Upper lobe of left lung (tissue), 6 donors: Measurements from ENCODE around the gene NAA25. TPM values are rescaled to one million over a fixed set of nuclear protein-coding genes. Genes with fewer than 3 reads are reported as not detected.
"Not testable (repeated sequence)": the region's sequence is repeated elsewhere in the genome, so short reads cannot be mapped to it uniquely, and the experiment has no call there.

Experiments
- ATAC-seq, 2 donors: fragments of 200-7000 bp; cut with Tn5 transposase; one replicate each; pipeline ENCODE4 v1.9.1; 2022; ENCODE audit warnings: mild to moderate bottlenecking in 2 of 2, moderate library complexity in 2 of 2; ENCODE audit not compliant: low FRiP score in 2 of 2
- DNase-seq, 2 donors: peaks; one replicate each; pipeline ENCODE4 v3.0.0-alpha.2; 2019 to 2020
- H3K27ac ChIP-seq, 4 donors: fragments of 200-600 bp; sonication (generic); one replicate each; pipeline ENCODE4 v1.5.1; 2016 to 2019
- H3K27me3 ChIP-seq, 4 donors: fragments of 200-600 bp; sonication (generic); one replicate each; pipeline ENCODE4 v1.5.1; 2017 to 2019
- H3K36me3 ChIP-seq, 4 donors: fragments of 200-600 bp; sonication (generic); one replicate each; pipeline ENCODE4 v1.5.1; 2016 to 2019
- H3K4me1 ChIP-seq, 4 donors: fragments of 200-600 bp; sonication (generic); one replicate each; pipeline ENCODE4 v1.5.1; 2018 to 2019
- H3K4me3 ChIP-seq, 4 donors: fragments of 200-600 bp; sonication (generic); one replicate each; pipeline ENCODE4 v1.5.1; 2017 to 2019; ENCODE audit warnings: mild to moderate bottlenecking in 2 of 4, moderate library complexity in 1 of 4
- H3K9me3 ChIP-seq, 4 donors: fragments of 200-600 bp; sonication (generic); one replicate each; pipeline ENCODE4 v1.5.1; 2018 to 2019
- CTCF ChIP-seq, 6 experiments: fragments of 450-650 bp in 4 of 6; fragments of 200-600 bp in 2 of 6; sonication (generic) in 2 of 6; IDR thresholded peaks; one replicate each; pipeline ENCODE4 v1.5.1; 2016 to 2019; ENCODE audit warnings: antibody characterized with exemption in 6 of 6
- EP300 ChIP-seq, 4 donors: sonication (generic); formaldehyde crosslinking; IDR thresholded peaks; one replicate each; pipeline ENCODE4 v1.5.1; 2017; ENCODE audit warnings: antibody characterized with exemption in 4 of 4, control low read depth in 2 of 4
- POLR2A ChIP-seq, 4 donors: fragments of 450-650 bp; IDR thresholded peaks; one replicate each; pipeline ENCODE4 v1.5.1; 2016 to 2017; ENCODE audit warnings: antibody characterized with exemption in 4 of 4, mild to moderate bottlenecking in 2 of 4
- POLR2AphosphoS5 ChIP-seq, 2 donors: sonication (generic); formaldehyde crosslinking; IDR thresholded peaks; one replicate each; pipeline ENCODE4 v1.5.1; 2017; ENCODE audit warnings: antibody characterized with exemption in 2 of 2
- WGBS, 2 donors: methylation state at CpG; one replicate each; pipeline ENCODE4 v1.1.5; 2017 to 2018; 5-methylcytosine and 5-hydroxymethylcytosine counted together
- total RNA-seq, 6 donors: library from RNA; depleted of rRNA in 4 of 6; stranded (reverse); fragments of >200 nt in 4 of 6; gene quantifications; one replicate each; pipeline versions ENCODE4 v1.1.0 to v1.2.1, GENCODE V29; 2016 to 2021
- donor health status: DM: no; HTN: no; CAD: no; lungs with moderate emphysema.
- donor health status: DM: no; HTN: yes; CAD: no; lungs with severe emphysema.

The NAA25 gene
- total RNA-seq, 6 donors from 2014 or later = 15.0 to 30.3 (median 19.4) TPM

- no peaks in the 10 kb centered on the region for H3K36me3 ChIP-seq
- peaks cover 7 to 18% (median 14%) of the 10 kb centered on the region in 4 donors for H3K4me1 ChIP-seq
- ATAC-seq (no peak), DNase-seq (no peak)
- H3K4me3 ChIP-seq = no peak overlapping the region
- no peaks in the 10 kb centered on the region for H3K9me3 ChIP-seq
- no peak overlapping the region for H3K27ac ChIP-seq
- H3K27me3 ChIP-seq = no peaks in the 10 kb centered on the region
- TF ChIP-seq POLR2A (IDR thresholded peaks at IDR 0.05) = no peak
- no peak for TF ChIP-seq EP300 (IDR thresholded peaks at IDR 0.05)
- TF ChIP-seq CTCF (IDR thresholded peaks at IDR 0.05) = no peak
- TF ChIP-seq POLR2AphosphoS5 (IDR thresholded peaks at IDR 0.05) = no peak
- 94 to 96% methylated on average over 2 of the region's 2 CpGs for WGBS, 2 donors
These were observed 111.3 kb downstream of the NAA25 start for GRCh38 chr12:111997300-111997699.

- DNase-seq = no peak
- no peak for TF ChIP-seq CTCF (IDR thresholded peaks at IDR 0.05)
- no peak for TF ChIP-seq POLR2A (IDR thresholded peaks at IDR 0.05)
- no peak for TF ChIP-seq EP300 (IDR thresholded peaks at IDR 0.05)
- TF ChIP-seq POLR2AphosphoS5 (IDR thresholded peaks at IDR 0.05) = no peak
- peaks cover 7 to 12% (median 10%) of the 10 kb centered on the region in 4 donors for H3K4me1 ChIP-seq
- no peaks in the 10 kb centered on the region for H3K9me3 ChIP-seq
- no peak for ATAC-seq
- no peaks in the 10 kb centered on the region for H3K36me3 ChIP-seq
- H3K4me3 ChIP-seq = no peak overlapping the region
- no peaks in the 10 kb centered on the region for H3K27me3 ChIP-seq
- no peak overlapping the region for H3K27ac ChIP-seq
- WGBS, 2 donors = 89 to 94% methylated on average over 1 of the region's 1 CpG
These were observed 112.7 kb downstream of the NAA25 start for GRCh38 chr12:111995782-111996480.

- H3K9me3 ChIP-seq, ATAC-seq, DNase-seq, H3K36me3 ChIP-seq, H3K27me3 ChIP-seq: not testable (repeated sequence)
- Histone ChIP-seq H3K27ac (peak overlapping the region in 2 of 4 donors; percentile 27 to 30), H3K4me3 (peak overlapping the region in 3 of 4 donors; percentile 10 to 39 (median 18)), H3K4me1 (peaks cover 7 to 12% (median 9%) of the 10 kb centered on the region in 4 donors)
- 45 to 48% methylated on average over 17 of the region's 17 CpGs for WGBS, 2 donors
These were observed 114.1 kb downstream of the NAA25 start for GRCh38 chr12:111994211-111995111.

GRCh38 chr12:111993292-111994150 is 115.1 kb downstream of the NAA25 start:
- H3K4me3 ChIP-seq = peak overlapping the region in 2 of 4 donors; percentile 18 to 39
- no peak for ATAC-seq
- peaks cover 0 to 5% (median 0%) of the 10 kb centered on the region in 4 donors for H3K36me3 ChIP-seq
- H3K27me3 ChIP-seq = no peaks in the 10 kb centered on the region
- H3K4me1 ChIP-seq = peaks cover 7 to 12% (median 9%) of the 10 kb centered on the region in 4 donors
- DNase-seq = no peak
- 67 to 72% methylated on average over 2 of the region's 2 CpGs for WGBS, 2 donors
- no peaks in the 10 kb centered on the region for H3K9me3 ChIP-seq
- H3K27ac ChIP-seq = peak overlapping the region in 2 of 4 donors; percentile 27 to 30
- TF ChIP-seq POLR2A (IDR thresholded peaks at IDR 0.05) (no peak), EP300 (IDR thresholded peaks at IDR 0.05) (no peak), CTCF (IDR thresholded peaks at IDR 0.05) (no peak), POLR2AphosphoS5 (IDR thresholded peaks at IDR 0.05) (no peak)
